ENCODE measurements around the gene SORCS2.

The SORCS2 gene

GRCh38 chr4:7637971-7638370 is 445.6 kb downstream of the SORCS2 start:
- no peak for DNase-seq (ENCODE audit: low spot score)

GRCh38 chr4:7638489-7638888 is 446.2 kb downstream of the SORCS2 start:
- no peak for DNase-seq (ENCODE audit: low spot score)

GRCh38 chr4:7638984-7639789 is 446.8 kb downstream of the SORCS2 start:
- no peak for DNase-seq (ENCODE audit: low spot score)

- no peak for DNase-seq (ENCODE audit: low spot score)
Measured at GRCh38 chr4:7640136-7640535, 447.8 kb downstream of the SORCS2 start.

- no peak for DNase-seq (ENCODE audit: low spot score)
Measured at GRCh38 chr4:7641712-7642111, 449.4 kb downstream of the SORCS2 start.

- DNase-seq (ENCODE audit: low spot score) = no peak
Measured at GRCh38 chr4:7642741-7643458, 450.6 kb downstream of the SORCS2 start.

GRCh38 chr4:7645158-7645557 is 452.8 kb downstream of the SORCS2 start:
- DNase-seq (ENCODE audit: low spot score) = no peak

GRCh38 chr4:7645956-7646355 is 453.6 kb downstream of the SORCS2 start:
- DNase-seq (ENCODE audit: low spot score) = no peak

GRCh38 chr4:7646384-7647061 is 454.2 kb downstream of the SORCS2 start:
- no peak for DNase-seq (ENCODE audit: low spot score)

- DNase-seq (ENCODE audit: low spot score) = no peak
Measured at GRCh38 chr4:7647186-7647585, 454.8 kb downstream of the SORCS2 start.

GRCh38 chr4:7647600-7648543 is 455.5 kb downstream of the SORCS2 start:
- peak; percentile 76 for DNase-seq (ENCODE audit: low spot score)

- no peak for DNase-seq (ENCODE audit: low spot score)
Measured at GRCh38 chr4:7648544-7649395, 456.4 kb downstream of the SORCS2 start.

- DNase-seq (ENCODE audit: low spot score) = no peak
Measured at GRCh38 chr4:7649411-7649740, 457.0 kb downstream of the SORCS2 start.

- DNase-seq (ENCODE audit: low spot score) = peak; percentile 88
Measured at GRCh38 chr4:7649741-7650531, 457.6 kb downstream of the SORCS2 start.

- DNase-seq (ENCODE audit: low spot score) = no peak
Measured at GRCh38 chr4:7650606-7651385, 458.5 kb downstream of the SORCS2 start.

- no peak for DNase-seq (ENCODE audit: low spot score)
Measured at GRCh38 chr4:7651461-7651921, 459.2 kb downstream of the SORCS2 start.

GRCh38 chr4:7652006-7652405 is 459.7 kb downstream of the SORCS2 start:
- no peak for DNase-seq (ENCODE audit: low spot score)

- no peak for DNase-seq (ENCODE audit: low spot score)
Measured at GRCh38 chr4:7652451-7652881, 460.1 kb downstream of the SORCS2 start.

GRCh38 chr4:7652906-7653305 is 460.6 kb downstream of the SORCS2 start:
- DNase-seq (ENCODE audit: low spot score) = no peak

All from AG08396 (cell line).